ENCODE measurements around the gene KRT86.
"Not testable (repeated sequence)": the region's sequence is repeated elsewhere in the genome, so short reads cannot be mapped to it uniquely, and the experiment has no call there.

The KRT86 gene

DNA sequence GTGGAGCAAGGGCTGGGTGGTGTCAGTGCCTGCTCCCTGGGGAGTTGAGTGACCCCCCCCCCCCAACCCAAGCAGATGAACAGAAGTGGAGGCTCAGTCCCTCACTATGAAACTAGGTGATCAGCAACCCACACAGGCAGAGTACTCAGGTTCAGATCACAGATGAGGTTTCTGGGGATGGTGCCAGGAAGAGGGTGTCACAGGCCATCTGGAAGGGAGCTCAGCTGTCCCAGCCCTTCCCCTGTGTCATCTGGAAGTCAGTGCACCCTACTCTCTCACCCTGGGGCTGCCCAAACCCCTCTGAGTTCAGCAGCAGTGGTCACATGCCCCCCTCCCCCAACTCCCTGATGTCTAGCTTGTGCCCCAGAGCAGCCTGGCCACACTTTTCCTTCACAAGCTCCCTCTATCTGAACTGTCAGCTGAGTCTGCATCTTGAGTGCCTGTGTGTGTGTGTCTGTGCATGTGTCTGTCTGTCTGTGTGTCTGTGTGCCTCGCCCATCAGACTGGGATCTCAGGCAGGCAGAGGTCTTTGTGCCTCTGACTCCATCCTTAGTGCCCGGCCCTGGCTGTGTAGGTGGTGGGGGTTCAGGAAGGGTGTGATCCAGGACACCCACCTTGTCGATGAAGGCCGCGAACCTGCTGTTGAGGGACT, 16.2 kb downstream of the KRT86 start:
- H3K4me3 ChIP-seq (ENCODE audit: low read length), result not testable (repeated sequence)

DNA sequence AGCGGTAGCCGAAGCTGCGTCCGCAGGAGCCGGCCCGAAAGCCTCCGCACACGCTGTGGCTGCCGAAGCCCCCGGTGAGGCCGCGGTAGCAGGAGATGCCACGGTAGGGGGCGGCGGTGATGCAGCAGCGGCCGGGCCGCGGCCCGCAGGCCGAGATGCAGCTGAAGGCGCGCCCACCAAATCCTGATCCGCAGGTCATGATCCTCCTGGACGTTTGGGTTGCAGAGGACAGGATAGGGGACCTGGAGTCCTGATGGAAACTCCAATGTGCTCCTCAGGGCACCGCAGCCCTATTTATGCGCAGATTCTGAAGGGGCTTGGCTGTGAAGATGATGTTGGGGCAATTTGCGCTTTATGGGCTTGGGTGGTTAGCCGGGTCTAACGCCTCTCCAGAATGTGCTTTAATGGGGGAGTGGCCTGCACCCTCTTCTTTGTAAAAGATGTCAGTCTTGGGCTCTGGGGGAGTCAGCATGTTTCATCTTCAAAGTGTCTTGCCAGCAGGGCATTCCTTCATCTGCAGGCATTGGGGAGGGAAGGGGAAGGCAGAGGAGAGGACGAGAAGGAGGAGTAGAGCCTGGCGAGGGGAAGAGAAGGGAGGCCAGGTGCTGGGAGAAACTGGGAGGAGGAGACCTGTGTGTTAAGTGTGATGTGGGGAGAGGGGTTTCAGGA, 17.0 kb downstream of the KRT86 start, which contains the start of gene KRT81:
KRT81 (minus strand) TSS at position 268 of the 669 bp plus-strand sequence; CDS start at position 199, 69 bp downstream.
- TF ChIP-seq EZH2phosphoT487 (IDR thresholded peaks at IDR 0.05; ENCODE audit: borderline replicate concordance, low read length) (no peak), CTCF (IDR thresholded peaks at IDR 0.05; ENCODE audit: low read depth, low read length, poor library complexity, severe bottlenecking) (no peak)
- Histone ChIP-seq H3K4me1 (ENCODE audit: control insufficient read depth, low read length) (0 out of 2 replicates have a peak, but pooled peaks cover 3% of the 10 kb centered on the region), H3K4me3 (ENCODE audit: low read length) (no peak within 1 kb of the TSS), H3K79me2 (ENCODE audit: control insufficient read depth, low read length) (no peaks in the 10 kb centered on the region), H3K27ac (ENCODE audit: low read depth, low read length) (no peak within 1 kb of the TSS), H3F3A (ENCODE audit: control insufficient read depth, insufficient read depth) (no peaks in the 10 kb centered on the region), H3K9me3 (ENCODE audit: control insufficient read depth, insufficient read depth, low read length) (no peaks in the 10 kb centered on the region), H3K36me3 (ENCODE audit: control insufficient read depth, low read length) (no peaks in the 10 kb centered on the region), H3K4me2 (ENCODE audit: low read length) (no peak within 1 kb of the TSS), H4K20me1 (ENCODE audit: control insufficient read depth, insufficient read depth, low read depth, low read length) (no peaks in the 10 kb centered on the region), H3K9me2 (replicated peaks; ENCODE audit: control insufficient read depth, low read length) (no peaks in the 10 kb centered on the region), H3K27me3 (ENCODE audit: control insufficient read depth, low read length) (peaks cover 6% of the 10 kb centered on the region; the same call in 1 of the 2 replicates)

More for the DNA sequence above, 16.2 kb downstream of the KRT86 start:
- not testable (repeated sequence) for H3K27me3 ChIP-seq (ENCODE audit: control insufficient read depth, low read length); H3K27ac ChIP-seq (ENCODE audit: low read depth, low read length); H4K20me1 ChIP-seq (ENCODE audit: control insufficient read depth, insufficient read depth, low read depth, low read length); H3K79me2 ChIP-seq (ENCODE audit: control insufficient read depth, low read length); H3K9me3 ChIP-seq (ENCODE audit: control insufficient read depth, insufficient read depth, low read length); H3K36me3 ChIP-seq (ENCODE audit: control insufficient read depth, low read length); H3K4me2 ChIP-seq (ENCODE audit: low read length); H3F3A ChIP-seq (ENCODE audit: control insufficient read depth, insufficient read depth); H3K9me2 ChIP-seq (replicated peaks; ENCODE audit: control insufficient read depth, low read length); H3K4me1 ChIP-seq (ENCODE audit: control insufficient read depth, low read length)

DNA sequence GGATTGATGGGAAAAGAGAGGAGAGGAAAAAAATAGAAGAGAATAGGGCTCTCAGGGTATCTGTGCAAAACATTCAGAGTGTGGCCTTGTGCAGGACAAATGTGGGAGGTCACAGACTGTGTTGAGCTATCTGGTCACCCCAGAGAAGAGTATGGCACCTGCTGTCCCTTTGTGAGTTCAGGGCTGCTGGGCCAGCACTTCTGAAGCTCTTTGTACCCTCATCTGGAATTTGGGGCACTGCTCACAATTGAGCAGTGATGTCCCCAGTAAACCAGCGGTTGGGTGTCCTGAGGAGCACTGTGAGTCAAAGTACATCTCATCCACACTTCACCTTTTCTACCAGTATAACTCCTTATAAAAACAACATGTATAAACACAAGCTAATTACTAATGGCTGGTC, 19.5 kb downstream of the KRT86 start:
- Histone ChIP-seq H3K79me2 (ENCODE audit: control insufficient read depth, low read length) (no peaks in the 10 kb centered on the region), H3K36me3 (ENCODE audit: control insufficient read depth, low read length) (no peaks in the 10 kb centered on the region), H3K4me3 (ENCODE audit: low read length) (no peak overlapping the region), H3F3A (ENCODE audit: control insufficient read depth, insufficient read depth) (no peaks in the 10 kb centered on the region), H3K9me2 (replicated peaks; ENCODE audit: control insufficient read depth, low read length) (no peaks in the 10 kb centered on the region), H3K27ac (ENCODE audit: low read depth, low read length) (no peak overlapping the region), H3K27me3 (ENCODE audit: control insufficient read depth, low read length) (peaks cover 16% of the 10 kb centered on the region), H4K20me1 (ENCODE audit: control insufficient read depth, insufficient read depth, low read depth, low read length) (no peaks in the 10 kb centered on the region), H3K4me2 (ENCODE audit: low read length) (no peak overlapping the region), H3K4me1 (ENCODE audit: control insufficient read depth, low read length) (no peaks in the 10 kb centered on the region), H3K9me3 (ENCODE audit: control insufficient read depth, insufficient read depth, low read length) (no peaks in the 10 kb centered on the region)
- no peak for TF ChIP-seq EZH2phosphoT487 (IDR thresholded peaks at IDR 0.05; ENCODE audit: borderline replicate concordance, low read length)
- no peak for TF ChIP-seq CTCF (IDR thresholded peaks at IDR 0.05; ENCODE audit: low read depth, low read length, poor library complexity, severe bottlenecking)

- H3K36me3 ChIP-seq (ENCODE audit: control insufficient read depth, low read length), result no peaks in the 10 kb centered on the region
- H4K20me1 ChIP-seq (ENCODE audit: control insufficient read depth, insufficient read depth, low read depth, low read length), result no peaks in the 10 kb centered on the region
- H3K4me3 ChIP-seq (ENCODE audit: low read length), result no peak overlapping the region
- H3K4me2 ChIP-seq (ENCODE audit: low read length), result no peak overlapping the region
- H3K9me2 ChIP-seq (replicated peaks; ENCODE audit: control insufficient read depth, low read length), result no peaks in the 10 kb centered on the region
- no peaks in the 10 kb centered on the region for H3F3A ChIP-seq (ENCODE audit: control insufficient read depth, insufficient read depth)
- H3K9me3 ChIP-seq (ENCODE audit: control insufficient read depth, insufficient read depth, low read length), result no peaks in the 10 kb centered on the region
- H3K79me2 ChIP-seq (ENCODE audit: control insufficient read depth, low read length), result no peaks in the 10 kb centered on the region
- H3K4me1 ChIP-seq (ENCODE audit: control insufficient read depth, low read length), result no peaks in the 10 kb centered on the region
- H3K27ac ChIP-seq (ENCODE audit: low read depth, low read length), result no peak overlapping the region
- peaks cover 16% of the 10 kb centered on the region for H3K27me3 ChIP-seq (ENCODE audit: control insufficient read depth, low read length)
- TF ChIP-seq CTCF (IDR thresholded peaks at IDR 0.05; ENCODE audit: low read depth, low read length, poor library complexity, severe bottlenecking) (no peak), EZH2phosphoT487 (IDR thresholded peaks at IDR 0.05; ENCODE audit: borderline replicate concordance, low read length) (no peak)
These were observed 20.4 kb downstream of the KRT86 start for GRCh38 chr12:52294803-52295202.
